Endothelial cell (in vitro differentiated cells): ENCODE results near the gene GSG1L. TPM values are rescaled to one million over a fixed set of nuclear protein-coding genes. Genes with fewer than 3 reads are reported as not detected.

Experiments used
- DNase-seq: peaks from one replicate; pipeline ENCODE4 v3.0.0; 2021; ENCODE audit warnings: low spot score
- H3K27ac Mint-ChIP-seq: one replicate; pipeline ENCODE4 v1.8.0; 2021; ENCODE audit warnings: mixed read lengths, inconsistent platforms; ENCODE audit not compliant: unreplicated experiment
- H3K27me3 Mint-ChIP-seq: one replicate; pipeline ENCODE4 v1.8.0; 2021; ENCODE audit warnings: mild to moderate bottlenecking, moderate library complexity, mixed read lengths, inconsistent platforms; ENCODE audit not compliant: unreplicated experiment
- H3K36me3 Mint-ChIP-seq: one replicate; pipeline ENCODE4 v1.8.0; 2021; ENCODE audit warnings: mild to moderate bottlenecking, low read depth, mixed read lengths, inconsistent platforms; ENCODE audit not compliant: unreplicated experiment
- H3K4me1 Mint-ChIP-seq: one replicate; pipeline ENCODE4 v1.8.0; 2021; ENCODE audit warnings: mild to moderate bottlenecking, mixed read lengths, inconsistent platforms; ENCODE audit not compliant: unreplicated experiment
- H3K4me3 Mint-ChIP-seq: one replicate; pipeline ENCODE4 v1.8.0; 2021; ENCODE audit warnings: mild to moderate bottlenecking, mixed read lengths, inconsistent platforms; ENCODE audit not compliant: unreplicated experiment
- H3K9me3 Mint-ChIP-seq: one replicate; pipeline ENCODE4 v1.8.0; 2021; ENCODE audit warnings: mixed read lengths, inconsistent platforms; ENCODE audit not compliant: unreplicated experiment
- total RNA-seq: library from RNA; stranded (reverse); fragmentation: NEBNext Ultra II Directional; extraction: Animal tissue kit (Norgen Biotek cat#: 25700); gene quantifications from one replicate; pipeline ENCODE4 v1.2.1, GENCODE V29; 2021; ENCODE audit not compliant: unreplicated experiment
- TF ChIP-seq, protein P1 (sequence below): fragments of 200-600 bp; sonication (generic); IDR thresholded peaks from one replicate; pipeline ENCODE4 v1.5.0; 2021; ENCODE audit warnings: antibody characterized with exemption; ENCODE audit not compliant: unreplicated experiment

GSG1L gene
- total RNA-seq, 1 donor from 2014 or later, result 0.38 TPM

DNA sequence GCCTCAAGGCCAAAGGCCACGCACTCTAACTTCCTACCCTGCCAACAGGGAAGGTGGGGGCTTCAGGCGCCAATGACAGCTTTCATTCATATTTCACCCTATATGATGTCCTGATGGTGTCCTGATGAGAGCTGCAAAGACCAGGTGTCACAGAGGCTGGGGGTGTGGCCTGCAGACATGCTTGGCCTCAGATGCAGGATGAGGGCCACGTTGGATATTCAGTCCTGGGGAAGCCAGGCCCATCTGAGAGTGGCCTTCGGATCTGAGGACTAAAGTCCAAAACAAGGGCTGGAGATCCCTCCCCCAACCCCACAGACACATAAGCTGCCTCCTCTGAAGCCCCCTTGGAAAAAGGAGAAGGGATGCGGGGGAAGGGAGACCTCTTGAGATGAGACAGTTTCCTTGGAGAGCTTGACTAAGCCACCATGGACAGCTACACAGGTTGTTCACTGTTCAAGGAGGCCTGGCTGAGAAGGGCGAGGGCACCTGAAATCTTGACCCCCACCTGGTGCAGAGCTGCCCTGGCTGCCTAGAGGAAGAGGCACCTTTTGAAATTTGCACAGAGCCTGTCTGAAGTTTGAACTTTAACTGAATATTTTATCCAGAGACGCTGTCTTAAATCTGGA is 24.3 kb upstream of the GSG1L start:
- Mint-ChIP-seq H3K27ac (no peak overlapping the region), H3K4me1 (no peaks in the 10 kb centered on the region), H3K36me3 (no peaks in the 10 kb centered on the region), H3K9me3 (no peaks in the 10 kb centered on the region), H3K4me3 (no peak overlapping the region), H3K27me3 (peaks cover 2% of the 10 kb centered on the region)
- TF ChIP-seq, protein P1, sequence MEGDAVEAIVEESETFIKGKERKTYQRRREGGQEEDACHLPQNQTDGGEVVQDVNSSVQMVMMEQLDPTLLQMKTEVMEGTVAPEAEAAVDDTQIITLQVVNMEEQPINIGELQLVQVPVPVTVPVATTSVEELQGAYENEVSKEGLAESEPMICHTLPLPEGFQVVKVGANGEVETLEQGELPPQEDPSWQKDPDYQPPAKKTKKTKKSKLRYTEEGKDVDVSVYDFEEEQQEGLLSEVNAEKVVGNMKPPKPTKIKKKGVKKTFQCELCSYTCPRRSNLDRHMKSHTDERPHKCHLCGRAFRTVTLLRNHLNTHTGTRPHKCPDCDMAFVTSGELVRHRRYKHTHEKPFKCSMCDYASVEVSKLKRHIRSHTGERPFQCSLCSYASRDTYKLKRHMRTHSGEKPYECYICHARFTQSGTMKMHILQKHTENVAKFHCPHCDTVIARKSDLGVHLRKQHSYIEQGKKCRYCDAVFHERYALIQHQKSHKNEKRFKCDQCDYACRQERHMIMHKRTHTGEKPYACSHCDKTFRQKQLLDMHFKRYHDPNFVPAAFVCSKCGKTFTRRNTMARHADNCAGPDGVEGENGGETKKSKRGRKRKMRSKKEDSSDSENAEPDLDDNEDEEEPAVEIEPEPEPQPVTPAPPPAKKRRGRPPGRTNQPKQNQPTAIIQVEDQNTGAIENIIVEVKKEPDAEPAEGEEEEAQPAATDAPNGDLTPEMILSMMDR, result no peak
- DNase-seq, result no peak

DNA sequence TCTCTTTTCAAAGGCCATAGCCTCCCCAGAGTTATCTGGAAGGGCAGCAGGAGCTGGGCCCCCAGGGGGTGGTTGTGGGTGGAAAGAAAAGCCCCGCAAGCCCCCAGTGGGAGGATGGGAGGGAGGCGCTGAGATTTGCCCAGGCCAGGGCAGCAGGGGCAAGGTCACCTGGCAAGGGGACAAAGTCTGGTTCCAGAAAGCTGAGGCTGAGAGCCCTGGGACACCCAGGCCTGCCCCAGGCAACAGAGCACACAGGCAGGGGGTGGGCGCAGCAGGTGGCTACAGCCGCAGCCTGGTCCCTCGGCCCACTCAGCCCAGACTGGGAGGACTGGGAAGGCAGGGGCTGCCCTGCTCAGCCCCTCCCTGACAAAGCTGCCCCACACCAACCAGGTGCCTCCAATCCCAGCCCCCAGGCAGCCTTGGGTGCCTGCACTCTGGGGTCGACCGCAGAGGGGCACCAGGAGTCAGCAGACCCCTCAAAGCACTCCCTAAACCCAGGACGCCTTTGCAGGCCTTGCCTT is 23.7 kb upstream of the GSG1L start:
- TF ChIP-seq, protein P1, result no peak
- peaks cover 2% of the 10 kb centered on the region for H3K27me3 Mint-ChIP-seq
- H3K4me3 Mint-ChIP-seq, result no peak overlapping the region
- no peaks in the 10 kb centered on the region for H3K4me1 Mint-ChIP-seq
- H3K36me3 Mint-ChIP-seq, result no peaks in the 10 kb centered on the region
- DNase-seq, result no peak
- H3K9me3 Mint-ChIP-seq, result no peaks in the 10 kb centered on the region
- no peak overlapping the region for H3K27ac Mint-ChIP-seq

DNA sequence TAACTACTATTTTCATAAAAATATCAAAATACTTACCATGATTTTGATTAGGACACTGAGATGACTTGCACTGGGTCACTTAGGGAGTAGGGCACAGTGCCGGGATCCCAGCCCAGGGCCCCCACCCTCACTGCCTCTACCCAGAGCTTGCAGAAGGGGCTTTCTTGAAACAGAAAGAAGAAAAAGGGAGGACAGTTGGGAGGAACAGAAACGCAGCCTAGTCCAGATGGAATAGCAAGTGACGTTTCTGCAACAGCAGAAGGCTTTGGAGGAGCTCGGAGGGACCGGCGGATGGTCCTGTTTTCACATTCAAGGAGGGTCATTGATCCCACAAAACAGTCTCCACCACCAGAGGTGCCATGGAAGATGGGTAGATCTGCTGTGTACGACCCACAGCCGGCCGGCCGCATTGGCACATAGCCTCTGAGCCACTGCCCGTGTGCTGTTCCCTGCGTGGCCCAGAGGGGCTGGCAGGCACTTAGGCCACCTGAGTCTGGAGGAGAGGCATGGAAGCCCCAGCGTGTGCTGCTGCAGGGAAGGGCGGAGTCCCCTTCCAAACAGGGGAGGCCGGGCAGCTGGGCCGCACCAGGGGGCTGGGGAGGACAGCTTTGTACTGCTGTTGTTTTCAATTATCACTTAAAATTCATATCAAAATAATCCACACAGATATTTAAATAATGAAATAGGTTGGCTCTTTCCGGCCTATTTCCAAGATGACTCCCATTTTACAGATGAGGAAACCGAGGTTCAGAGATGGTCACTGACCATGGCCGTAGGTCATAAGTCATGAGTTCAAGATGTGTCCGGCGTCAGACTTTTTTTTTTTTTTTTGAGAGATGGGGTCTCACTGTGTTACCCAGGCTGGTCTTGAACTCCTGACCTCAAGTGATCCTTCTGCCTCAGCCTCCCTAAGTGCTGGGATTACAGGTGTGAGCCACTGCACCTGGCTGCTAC is 22.9 kb upstream of the GSG1L start:
- Mint-ChIP-seq H3K4me3 (no peak overlapping the region), H3K4me1 (no peaks in the 10 kb centered on the region), H3K27ac (no peak overlapping the region), H3K27me3 (peaks cover 2% of the 10 kb centered on the region), H3K36me3 (no peaks in the 10 kb centered on the region), H3K9me3 (no peaks in the 10 kb centered on the region)
- no peak for DNase-seq
- TF ChIP-seq, protein P1, result no peak

DNA sequence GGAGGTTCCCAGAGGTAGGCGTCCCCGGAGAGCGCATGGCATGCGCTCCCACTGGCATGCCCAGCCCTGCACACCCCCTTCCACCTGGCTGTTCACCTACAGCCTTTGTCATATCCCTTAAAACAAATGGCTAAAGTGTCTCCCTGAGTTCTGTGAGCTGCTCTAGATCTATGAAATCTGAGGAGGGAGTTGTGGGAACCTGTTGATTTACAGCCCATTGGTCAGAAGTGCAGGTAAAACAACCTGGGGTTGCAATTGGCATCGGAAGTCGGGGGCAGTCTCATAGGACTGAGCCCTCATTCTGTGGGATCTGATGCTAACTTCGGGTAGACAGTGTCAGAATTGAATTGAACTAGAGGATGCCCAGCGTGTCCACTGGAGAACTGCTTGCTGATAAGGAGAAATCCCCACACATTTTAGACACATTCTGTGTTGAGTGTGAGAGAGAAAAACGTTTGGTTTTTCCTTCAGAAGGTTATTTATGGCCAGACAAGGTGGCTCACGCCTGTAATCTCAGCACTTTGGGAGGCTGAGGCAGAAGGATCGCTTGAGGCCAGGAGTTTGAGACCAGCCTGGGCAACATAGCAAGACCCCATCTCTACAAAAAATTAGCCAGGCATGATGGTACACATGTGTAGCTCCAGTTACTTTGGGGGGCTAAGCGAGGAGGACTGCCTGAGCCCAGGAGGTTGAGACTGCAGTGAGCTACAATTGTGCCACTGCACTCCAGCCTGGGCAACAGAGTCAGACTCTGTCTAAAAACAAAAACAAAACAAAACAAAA is 22.1 kb upstream of the GSG1L start:
- TF ChIP-seq, protein P1, result no peak
- no peaks in the 10 kb centered on the region for H3K36me3 Mint-ChIP-seq
- no peaks in the 10 kb centered on the region for H3K9me3 Mint-ChIP-seq
- H3K4me3 Mint-ChIP-seq, result no peak overlapping the region
- no peak overlapping the region for H3K27ac Mint-ChIP-seq
- DNase-seq, result no peak
- no peaks in the 10 kb centered on the region for H3K4me1 Mint-ChIP-seq
- H3K27me3 Mint-ChIP-seq, result peaks cover 2% of the 10 kb centered on the region
